ENCODE data around the gene RSPH1.

GRCh38 chr21:42521384-42521783 is 25.4 kb upstream of the RSPH1 start:
- TF ChIP-seq CTCF (IDR thresholded peaks at IDR 0.05; ENCODE audit: low read depth, low read length, missing input control) (no peak), SP1 (IDR thresholded peaks at IDR 0.05) (no peak)
